ENCODE measurements around the gene CCDC74B. TPM values are rescaled to one million over a fixed set of nuclear protein-coding genes. Genes with fewer than 3 reads are reported as not detected.
"Not testable (repeated sequence)": the region's sequence is repeated elsewhere in the genome, so short reads cannot be mapped to it uniquely, and the experiment has no call there.

CCDC74B gene
- total and polyA plus RNA-seq, 8 donors, result 0.89 to 2.9 (median 2.0) TPM; not detected in 1

GRCh38 chr2:130165293-130166016 lies 20.5 kb upstream of the CCDC74B start:
- no peak for TF ChIP-seq POLR2AphosphoS5 (IDR thresholded peaks at IDR 0.05)
- no peak for TF ChIP-seq POLR2A (IDR thresholded peaks at IDR 0.05)
- TF ChIP-seq, protein P1, sequence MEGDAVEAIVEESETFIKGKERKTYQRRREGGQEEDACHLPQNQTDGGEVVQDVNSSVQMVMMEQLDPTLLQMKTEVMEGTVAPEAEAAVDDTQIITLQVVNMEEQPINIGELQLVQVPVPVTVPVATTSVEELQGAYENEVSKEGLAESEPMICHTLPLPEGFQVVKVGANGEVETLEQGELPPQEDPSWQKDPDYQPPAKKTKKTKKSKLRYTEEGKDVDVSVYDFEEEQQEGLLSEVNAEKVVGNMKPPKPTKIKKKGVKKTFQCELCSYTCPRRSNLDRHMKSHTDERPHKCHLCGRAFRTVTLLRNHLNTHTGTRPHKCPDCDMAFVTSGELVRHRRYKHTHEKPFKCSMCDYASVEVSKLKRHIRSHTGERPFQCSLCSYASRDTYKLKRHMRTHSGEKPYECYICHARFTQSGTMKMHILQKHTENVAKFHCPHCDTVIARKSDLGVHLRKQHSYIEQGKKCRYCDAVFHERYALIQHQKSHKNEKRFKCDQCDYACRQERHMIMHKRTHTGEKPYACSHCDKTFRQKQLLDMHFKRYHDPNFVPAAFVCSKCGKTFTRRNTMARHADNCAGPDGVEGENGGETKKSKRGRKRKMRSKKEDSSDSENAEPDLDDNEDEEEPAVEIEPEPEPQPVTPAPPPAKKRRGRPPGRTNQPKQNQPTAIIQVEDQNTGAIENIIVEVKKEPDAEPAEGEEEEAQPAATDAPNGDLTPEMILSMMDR (IDR thresholded peaks at IDR 0.05), result no peak
- no peak for TF ChIP-seq EP300 (IDR thresholded peaks at IDR 0.05)
- Histone ChIP-seq H3K4me1 (no peaks in the 10 kb centered on the region), H3K9me3 (no peaks in the 10 kb centered on the region), H3K27me3 (no peaks in the 10 kb centered on the region), H3K4me3 (no peak overlapping the region), H3K36me3 (peaks cover 51 to 98% (median 94%) of the 10 kb centered on the region in 4 donors), H3K27ac (no peak overlapping the region)
- WGBS, 5 donors, result 93 to 96% (median 95%) methylated on average over 8 of the region's 8 CpGs
- no peak for DNase-seq
- intact Hi-C loops (cut with DNase I; ENCODE audit: low total_unique reads), result no loop called here

DNA sequence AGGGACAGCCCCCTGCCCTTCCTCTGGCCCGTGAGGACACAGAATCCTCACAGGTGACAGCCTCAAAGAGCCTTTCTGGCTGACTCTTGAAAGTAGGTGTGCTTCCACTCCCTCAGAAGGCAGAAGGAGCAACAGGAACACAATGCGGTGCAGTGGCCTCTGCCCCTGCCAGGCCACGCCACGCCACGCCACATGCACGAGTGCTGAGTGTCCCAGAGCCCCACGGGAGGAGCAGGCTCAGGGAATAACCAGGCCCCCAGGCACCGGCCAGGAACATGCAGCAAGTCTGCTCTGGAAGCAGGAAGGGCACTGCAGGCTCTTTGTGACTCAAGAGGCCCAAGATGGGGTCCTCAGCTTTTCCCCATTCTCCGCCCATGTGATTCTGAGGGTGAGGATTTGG lies 18.1 kb upstream of the CCDC74B start:
- intact Hi-C loops (cut with DNase I; ENCODE audit: low total_unique reads), result no loop called here
- no peaks in the 10 kb centered on the region for H3K27me3 ChIP-seq
- DNase-seq, result no peak
- H3K27ac ChIP-seq, result no peak overlapping the region
- no peaks in the 10 kb centered on the region for H3K9me3 ChIP-seq
- peaks cover 52 to 98% (median 93%) of the 10 kb centered on the region in 4 donors for H3K36me3 ChIP-seq
- no peak overlapping the region for H3K4me3 ChIP-seq
- no peaks in the 10 kb centered on the region for H3K4me1 ChIP-seq
- TF ChIP-seq POLR2AphosphoS5 (IDR thresholded peaks at IDR 0.05) (no peak), EP300 (IDR thresholded peaks at IDR 0.05) (no peak)
- WGBS, 5 donors, result 93 to 98% (median 94%) methylated on average over 8 to 9 of the region's 9 CpGs

DNA sequence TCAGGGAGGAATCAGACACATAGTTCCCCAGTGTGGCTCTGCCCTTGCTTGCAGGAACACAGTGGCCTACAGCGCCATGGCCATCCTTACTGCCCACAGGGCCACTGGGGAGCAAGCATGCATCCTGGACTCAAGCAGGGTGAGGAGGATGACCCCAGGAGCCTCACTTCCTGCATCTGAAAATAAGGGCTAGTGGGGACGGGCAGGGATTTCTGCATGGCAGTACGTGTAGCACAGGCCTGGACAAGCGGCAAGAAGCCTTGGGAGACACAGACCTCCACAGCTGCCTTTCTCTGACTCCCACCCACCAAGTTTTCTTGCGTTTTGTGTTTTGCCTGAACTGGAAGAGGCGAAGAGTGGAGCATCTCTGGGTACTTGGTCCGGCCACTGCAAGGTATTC lies 17.6 kb upstream of the CCDC74B start:
- H3K4me1 ChIP-seq; intact Hi-C loops (cut with DNase I; ENCODE audit: low total_unique reads); DNase-seq; H3K9me3 ChIP-seq; H3K27me3 ChIP-seq; H3K27ac ChIP-seq; H3K4me3 ChIP-seq: not testable (repeated sequence)
- WGBS, 5 donors, result 93 to 97% (median 96%) methylated on average over 5 to 7 of the region's 7 CpGs
- peaks cover 47 to 97% (median 91%) of the 10 kb centered on the region in 4 donors for H3K36me3 ChIP-seq

GRCh38 chr2:130160838-130161705 lies 16.2 kb upstream of the CCDC74B start:
- H3K4me3 ChIP-seq; H3K27me3 ChIP-seq; H3K4me1 ChIP-seq; DNase-seq; H3K9me3 ChIP-seq; intact Hi-C loops (cut with DNase I; ENCODE audit: low total_unique reads); H3K27ac ChIP-seq: not testable (repeated sequence)
- peaks cover 35 to 86% (median 79%) of the 10 kb centered on the region in 4 donors for H3K36me3 ChIP-seq
- 81 to 85% (median 83%) methylated on average over 18 to 25 of the region's 25 CpGs for WGBS, 5 donors

DNA sequence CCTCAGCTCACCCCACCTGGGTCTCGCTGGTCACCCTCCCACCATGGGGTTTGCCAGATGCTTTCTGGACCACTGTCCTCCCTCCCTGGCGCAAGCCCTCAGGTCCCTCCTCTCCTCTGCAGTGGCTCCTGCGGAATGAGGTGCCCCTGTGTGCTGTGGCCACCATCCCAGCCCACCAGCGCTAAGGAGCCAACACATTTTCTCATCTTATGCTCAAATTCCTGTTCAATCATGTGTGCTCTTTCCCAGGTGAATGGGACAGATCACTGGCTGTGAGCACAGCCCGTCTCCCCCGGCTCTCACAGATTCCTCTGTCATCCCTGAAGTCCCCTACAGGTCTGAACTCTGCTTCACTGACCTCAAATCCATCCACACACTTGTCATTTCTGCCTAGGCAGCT lies 15.2 kb upstream of the CCDC74B start:
- no peak overlapping the region for H3K27ac ChIP-seq
- peaks cover 0 to 8% (median 3%) of the 10 kb centered on the region in 4 donors for H3K4me1 ChIP-seq
- H3K27me3 ChIP-seq, result no peaks in the 10 kb centered on the region
- intact Hi-C loops (cut with DNase I; ENCODE audit: low total_unique reads), result no loop called here
- TF ChIP-seq POLR2A (IDR thresholded peaks at IDR 0.05) (no peak), EP300 (IDR thresholded peaks at IDR 0.05) (no peak), POLR2AphosphoS5 (IDR thresholded peaks at IDR 0.05) (no peak)
- TF ChIP-seq, protein P1 (IDR thresholded peaks at IDR 0.05), result no peak
- WGBS, 5 donors, result 98 to 100% (median 98%) methylated on average over 5 to 6 of the region's 6 CpGs
- H3K4me3 ChIP-seq, result no peak overlapping the region
- H3K9me3 ChIP-seq, result no peaks in the 10 kb centered on the region
- peaks cover 28 to 81% (median 76%) of the 10 kb centered on the region in 4 donors for H3K36me3 ChIP-seq
- DNase-seq, result no peak

- H3K27me3 ChIP-seq; H3K9me3 ChIP-seq; H3K4me3 ChIP-seq; intact Hi-C loops (cut with DNase I; ENCODE audit: low total_unique reads); DNase-seq; H3K4me1 ChIP-seq; H3K27ac ChIP-seq: not testable (repeated sequence)
- H3K36me3 ChIP-seq, result peaks cover 26 to 81% (median 76%) of the 10 kb centered on the region in 4 donors
- 90 to 97% (median 94%) methylated on average over 4 of the region's 4 CpGs for WGBS, 5 donors
Measured at GRCh38 chr2:130159376-130159775, 14.5 kb upstream of the CCDC74B start.
